Measurements from ENCODE around the gene COL9A2.

DNA sequence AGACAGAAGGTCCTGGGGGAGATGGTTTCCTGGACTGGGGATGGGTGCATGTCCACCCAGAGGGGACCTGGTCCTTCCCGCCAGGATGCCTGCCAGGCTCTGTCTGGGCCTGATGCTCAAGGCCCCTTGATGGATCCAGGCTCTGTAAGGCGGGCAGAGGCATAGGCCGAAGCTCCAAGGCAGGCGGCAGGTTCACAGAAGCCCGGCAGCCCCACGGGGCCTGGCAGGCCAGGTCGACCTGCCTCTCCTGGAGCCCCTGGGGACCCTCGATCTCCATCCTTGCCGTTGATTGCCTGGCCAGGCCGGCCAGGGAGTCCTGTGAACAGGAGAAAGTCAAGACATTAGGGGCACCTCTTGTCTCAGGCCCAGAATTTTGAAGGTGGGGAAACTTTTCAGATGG, 16.0 kb downstream of the COL9A2 start:
- no peak for TF ChIP-seq POLR2A (IDR thresholded peaks at IDR 0.05)
- TF ChIP-seq, protein P1, sequence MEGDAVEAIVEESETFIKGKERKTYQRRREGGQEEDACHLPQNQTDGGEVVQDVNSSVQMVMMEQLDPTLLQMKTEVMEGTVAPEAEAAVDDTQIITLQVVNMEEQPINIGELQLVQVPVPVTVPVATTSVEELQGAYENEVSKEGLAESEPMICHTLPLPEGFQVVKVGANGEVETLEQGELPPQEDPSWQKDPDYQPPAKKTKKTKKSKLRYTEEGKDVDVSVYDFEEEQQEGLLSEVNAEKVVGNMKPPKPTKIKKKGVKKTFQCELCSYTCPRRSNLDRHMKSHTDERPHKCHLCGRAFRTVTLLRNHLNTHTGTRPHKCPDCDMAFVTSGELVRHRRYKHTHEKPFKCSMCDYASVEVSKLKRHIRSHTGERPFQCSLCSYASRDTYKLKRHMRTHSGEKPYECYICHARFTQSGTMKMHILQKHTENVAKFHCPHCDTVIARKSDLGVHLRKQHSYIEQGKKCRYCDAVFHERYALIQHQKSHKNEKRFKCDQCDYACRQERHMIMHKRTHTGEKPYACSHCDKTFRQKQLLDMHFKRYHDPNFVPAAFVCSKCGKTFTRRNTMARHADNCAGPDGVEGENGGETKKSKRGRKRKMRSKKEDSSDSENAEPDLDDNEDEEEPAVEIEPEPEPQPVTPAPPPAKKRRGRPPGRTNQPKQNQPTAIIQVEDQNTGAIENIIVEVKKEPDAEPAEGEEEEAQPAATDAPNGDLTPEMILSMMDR (IDR thresholded peaks at IDR 0.05): no peak

Measured in body of pancreas (tissue), 4 donors.